ENCODE data around the gene IL17F. TPM values are rescaled to one million over a fixed set of nuclear protein-coding genes. Genes with fewer than 3 reads are reported as not detected.

Gene IL17F
- total RNA-seq, 1 experiment from 2014 or later, result not detected

DNA sequence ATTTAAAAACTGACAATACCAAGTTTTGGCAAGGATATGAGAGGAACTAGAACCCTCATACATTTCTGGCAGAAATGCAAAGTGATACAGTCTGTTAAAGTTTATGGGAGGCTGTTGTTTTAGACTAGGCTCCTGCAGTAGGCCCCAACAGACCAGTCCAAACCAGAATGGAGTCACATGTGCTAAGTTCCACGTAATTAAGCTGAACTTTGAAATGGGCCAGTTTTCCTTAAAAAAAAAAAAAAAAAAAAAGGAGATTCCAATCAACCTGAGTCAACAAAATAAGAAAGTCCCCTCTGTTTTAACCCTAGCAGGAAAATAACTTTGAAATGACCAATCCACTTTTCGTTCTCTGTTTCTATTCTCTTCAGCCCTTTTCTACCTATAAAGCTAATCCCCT lies 26.5 kb downstream of the IL17F start:
- H3K27me3 ChIP-seq (ENCODE audit: control insufficient read depth, insufficient read depth, low read length), result peaks cover 8% of the 10 kb centered on the region
- in situ Hi-C loops (cut with HindIII; ENCODE audit: low pct_unique_long_range_greater_than_20kb, low sequenced_read_pairs), result no loop called here
- H3K9me3 ChIP-seq (ENCODE audit: control insufficient read depth, insufficient read depth, low read depth, low read length), result no peaks in the 10 kb centered on the region
- DNase-seq (ENCODE audit: low read depth, low spot score), result no peak
- TF ChIP-seq SIN3A (IDR thresholded peaks at IDR 0.05; ENCODE audit: borderline replicate concordance, insufficient read depth, low read depth, low read length) (no peak), TCF7L2 (IDR thresholded peaks at IDR 0.05; ENCODE audit: low read depth, low read length) (no peak), POLR2AphosphoS5 (IDR thresholded peaks at IDR 0.05; ENCODE audit: low read depth, low read length) (no peak)
- TF ChIP-seq, protein P1, sequence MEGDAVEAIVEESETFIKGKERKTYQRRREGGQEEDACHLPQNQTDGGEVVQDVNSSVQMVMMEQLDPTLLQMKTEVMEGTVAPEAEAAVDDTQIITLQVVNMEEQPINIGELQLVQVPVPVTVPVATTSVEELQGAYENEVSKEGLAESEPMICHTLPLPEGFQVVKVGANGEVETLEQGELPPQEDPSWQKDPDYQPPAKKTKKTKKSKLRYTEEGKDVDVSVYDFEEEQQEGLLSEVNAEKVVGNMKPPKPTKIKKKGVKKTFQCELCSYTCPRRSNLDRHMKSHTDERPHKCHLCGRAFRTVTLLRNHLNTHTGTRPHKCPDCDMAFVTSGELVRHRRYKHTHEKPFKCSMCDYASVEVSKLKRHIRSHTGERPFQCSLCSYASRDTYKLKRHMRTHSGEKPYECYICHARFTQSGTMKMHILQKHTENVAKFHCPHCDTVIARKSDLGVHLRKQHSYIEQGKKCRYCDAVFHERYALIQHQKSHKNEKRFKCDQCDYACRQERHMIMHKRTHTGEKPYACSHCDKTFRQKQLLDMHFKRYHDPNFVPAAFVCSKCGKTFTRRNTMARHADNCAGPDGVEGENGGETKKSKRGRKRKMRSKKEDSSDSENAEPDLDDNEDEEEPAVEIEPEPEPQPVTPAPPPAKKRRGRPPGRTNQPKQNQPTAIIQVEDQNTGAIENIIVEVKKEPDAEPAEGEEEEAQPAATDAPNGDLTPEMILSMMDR (IDR thresholded peaks at IDR 0.05), result no peak
- TF ChIP-seq, protein P2, sequence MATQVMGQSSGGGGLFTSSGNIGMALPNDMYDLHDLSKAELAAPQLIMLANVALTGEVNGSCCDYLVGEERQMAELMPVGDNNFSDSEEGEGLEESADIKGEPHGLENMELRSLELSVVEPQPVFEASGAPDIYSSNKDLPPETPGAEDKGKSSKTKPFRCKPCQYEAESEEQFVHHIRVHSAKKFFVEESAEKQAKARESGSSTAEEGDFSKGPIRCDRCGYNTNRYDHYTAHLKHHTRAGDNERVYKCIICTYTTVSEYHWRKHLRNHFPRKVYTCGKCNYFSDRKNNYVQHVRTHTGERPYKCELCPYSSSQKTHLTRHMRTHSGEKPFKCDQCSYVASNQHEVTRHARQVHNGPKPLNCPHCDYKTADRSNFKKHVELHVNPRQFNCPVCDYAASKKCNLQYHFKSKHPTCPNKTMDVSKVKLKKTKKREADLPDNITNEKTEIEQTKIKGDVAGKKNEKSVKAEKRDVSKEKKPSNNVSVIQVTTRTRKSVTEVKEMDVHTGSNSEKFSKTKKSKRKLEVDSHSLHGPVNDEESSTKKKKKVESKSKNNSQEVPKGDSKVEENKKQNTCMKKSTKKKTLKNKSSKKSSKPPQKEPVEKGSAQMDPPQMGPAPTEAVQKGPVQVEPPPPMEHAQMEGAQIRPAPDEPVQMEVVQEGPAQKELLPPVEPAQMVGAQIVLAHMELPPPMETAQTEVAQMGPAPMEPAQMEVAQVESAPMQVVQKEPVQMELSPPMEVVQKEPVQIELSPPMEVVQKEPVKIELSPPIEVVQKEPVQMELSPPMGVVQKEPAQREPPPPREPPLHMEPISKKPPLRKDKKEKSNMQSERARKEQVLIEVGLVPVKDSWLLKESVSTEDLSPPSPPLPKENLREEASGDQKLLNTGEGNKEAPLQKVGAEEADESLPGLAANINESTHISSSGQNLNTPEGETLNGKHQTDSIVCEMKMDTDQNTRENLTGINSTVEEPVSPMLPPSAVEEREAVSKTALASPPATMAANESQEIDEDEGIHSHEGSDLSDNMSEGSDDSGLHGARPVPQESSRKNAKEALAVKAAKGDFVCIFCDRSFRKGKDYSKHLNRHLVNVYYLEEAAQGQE (IDR thresholded peaks at IDR 0.05; ENCODE audit: insufficient read depth in 1 of 2, low read depth in 2 of 2, low read length in 1 of 2), result no peak
- no peak for ATAC-seq
- no peaks in the 10 kb centered on the region for H3K36me3 ChIP-seq (ENCODE audit: control insufficient read depth, insufficient read depth, low read length)
- no peaks in the 10 kb centered on the region for H3K4me1 ChIP-seq (ENCODE audit: control insufficient read depth, insufficient read depth, low read length)
- ChIA-PET POLR2A (no interaction called here), CTCF (no interaction called here)
- no TSS peak for BruUV-seq (replicated peaks)
- no peak overlapping the region for H3K27ac ChIP-seq (ENCODE audit: low read length)
- intact Hi-C loops (cut with micrococcal nuclease; ENCODE audit: unreplicated experiment), result no loop called here
- no peak overlapping the region for H3K4me3 ChIP-seq (ENCODE audit: low read depth in 2 of 2, low read length in 2 of 2)

DNA sequence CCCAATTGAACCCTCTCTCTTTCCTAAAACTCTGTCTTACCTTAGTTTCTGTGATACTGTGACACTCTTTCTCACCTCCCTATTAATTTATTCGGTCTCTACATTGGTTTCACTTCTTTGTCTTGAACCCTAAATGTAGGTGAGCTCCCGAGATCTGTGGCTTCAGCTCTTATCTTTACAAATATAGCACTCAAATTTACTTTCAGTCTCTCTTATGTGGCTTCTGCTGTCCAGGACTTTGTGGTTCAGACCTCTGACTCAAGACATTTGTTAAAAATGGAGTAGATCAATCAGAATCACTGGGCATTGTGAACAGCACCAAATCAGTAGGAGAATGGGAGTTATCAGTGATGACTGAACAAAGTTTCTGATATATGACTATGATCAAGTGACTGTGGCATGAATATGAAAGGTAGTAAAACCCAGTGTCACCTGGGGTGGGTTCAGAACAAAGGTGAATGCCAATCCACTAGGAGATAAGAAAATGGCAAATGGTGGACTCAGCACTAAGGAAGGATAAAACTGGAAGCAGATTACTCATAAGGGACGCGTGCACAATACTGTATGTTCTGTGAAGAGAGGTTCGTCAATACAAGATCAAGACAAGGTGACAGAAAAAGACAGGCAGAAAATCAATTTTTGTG lies 27.2 kb downstream of the IL17F start:
- H3K4me1 ChIP-seq (ENCODE audit: control insufficient read depth, insufficient read depth, low read length), result no peaks in the 10 kb centered on the region
- no peak for DNase-seq (ENCODE audit: low read depth, low spot score)
- H3K36me3 ChIP-seq (ENCODE audit: control insufficient read depth, insufficient read depth, low read length), result no peaks in the 10 kb centered on the region
- ATAC-seq, result no peak
- no peak overlapping the region for H3K4me3 ChIP-seq (ENCODE audit: low read depth in 2 of 2, low read length in 2 of 2)
- ChIA-PET POLR2A (no interaction called here), CTCF (interaction anchor here (0.6 kb wide), 1 partner anchor 39 kb away, joined by 3 read pairs; no protein-coding TSS in a partner anchor)
- intact Hi-C loops (cut with micrococcal nuclease; ENCODE audit: unreplicated experiment) (no loop called here), in situ Hi-C loops (cut with HindIII; ENCODE audit: low pct_unique_long_range_greater_than_20kb, low sequenced_read_pairs) (no loop called here)
- peaks cover 11% of the 10 kb centered on the region for H3K27me3 ChIP-seq (ENCODE audit: control insufficient read depth, insufficient read depth, low read length)
- no TSS peak for BruUV-seq (replicated peaks)
- H3K9me3 ChIP-seq (ENCODE audit: control insufficient read depth, insufficient read depth, low read depth, low read length), result no peaks in the 10 kb centered on the region
- no peak overlapping the region for H3K27ac ChIP-seq (ENCODE audit: low read length)
- TF ChIP-seq POLR2AphosphoS5 (IDR thresholded peaks at IDR 0.05; ENCODE audit: low read depth, low read length), result no peak
- TF ChIP-seq, protein P1 (IDR thresholded peaks at IDR 0.05), result no peak
- TF ChIP-seq, protein P2 (IDR thresholded peaks at IDR 0.05; ENCODE audit: insufficient read depth in 1 of 2, low read depth in 2 of 2, low read length in 1 of 2), result no peak
- no peak for TF ChIP-seq TCF7L2 (IDR thresholded peaks at IDR 0.05; ENCODE audit: low read depth, low read length)
- no peak for TF ChIP-seq SIN3A (IDR thresholded peaks at IDR 0.05; ENCODE audit: borderline replicate concordance, insufficient read depth, low read depth, low read length)

Data from Panc1 (cell line).